H9 (cell line): ENCODE data around the gene ATP5MC2. TPM values are rescaled to one million over a fixed set of nuclear protein-coding genes. Genes with fewer than 3 reads are reported as not detected.

Experiments
- DNase-seq: peaks from one replicate; pipeline ENCODE4 v3.0.0-alpha.2; 2017
- H2AFZ ChIP-seq: one replicate; pipeline ENCODE4 v1.6.1; 2013; ENCODE audit warnings: mild to moderate bottlenecking, low read length, control low read depth, moderate library complexity
- H2AK5ac ChIP-seq: 2 replicates; pipeline ENCODE4 v1.6.1; 2013; ENCODE audit warnings: low read length, control low read depth, mixed read lengths; ENCODE audit not compliant: insufficient read length
- H2BK120ac ChIP-seq: one replicate; pipeline ENCODE4 v1.6.1; 2013; ENCODE audit warnings: low read depth, mild to moderate bottlenecking, low read length, control low read depth, inconsistent platforms; ENCODE audit not compliant: poor library complexity, severe bottlenecking
- H2BK12ac ChIP-seq: 2 replicates; pipeline ENCODE4 v1.6.1; 2013; ENCODE audit warnings: low read length, control low read depth, mixed read lengths, low read depth; ENCODE audit not compliant: insufficient read length
- H2BK15ac ChIP-seq: 2 replicates; pipeline ENCODE4 v1.6.1; 2013; ENCODE audit warnings: low read depth, low read length, control low read depth
- H2BK20ac ChIP-seq: one replicate; pipeline ENCODE4 v1.6.1; 2013; ENCODE audit warnings: low read depth, mild to moderate bottlenecking, low read length, control low read depth, inconsistent platforms; ENCODE audit not compliant: poor library complexity, severe bottlenecking
- H2BK5ac ChIP-seq: 2 replicates; pipeline ENCODE4 v1.6.1; 2013; ENCODE audit warnings: low read length, control low read depth, mixed read lengths; ENCODE audit not compliant: insufficient read length
- H3K14ac ChIP-seq: 2 replicates; pipeline ENCODE4 v1.6.1; 2013; ENCODE audit warnings: low read length, control low read depth; ENCODE audit not compliant: insufficient read depth
- H3K18ac ChIP-seq: 2 replicates; pipeline ENCODE4 v1.6.1; 2013; ENCODE audit warnings: low read depth, mild to moderate bottlenecking, mixed read lengths, low read length, control low read depth; ENCODE audit not compliant: insufficient read length
- H3K23ac ChIP-seq: 2 replicates; pipeline ENCODE4 v1.6.1; 2013; ENCODE audit warnings: low read length, control low read depth, mixed read lengths, low read depth; ENCODE audit not compliant: insufficient read length
- H3K23me2 ChIP-seq: 2 replicates; pipeline ENCODE4 v1.6.1; 2013; ENCODE audit warnings: low read depth, mild to moderate bottlenecking, mixed read lengths, low read length, control low read depth; ENCODE audit not compliant: insufficient read length, poor library complexity, severe bottlenecking
- H3K27ac ChIP-seq: 2 replicates; pipeline ENCODE4 v1.5.1; 2013; ENCODE audit warnings: low read length, control low read depth, mixed read lengths, low read depth; ENCODE audit not compliant: insufficient read length
- H3K27me3 ChIP-seq: 2 replicates; pipeline ENCODE4 v1.6.1; 2013; ENCODE audit warnings: low read length, control low read depth, inconsistent platforms; ENCODE audit not compliant: insufficient read depth
- H3K4ac ChIP-seq: 2 replicates; pipeline ENCODE4 v1.6.1; 2013; ENCODE audit warnings: low read depth, mild to moderate bottlenecking, control low read depth, inconsistent platforms, low read length, moderate library complexity
- H3K4me1 ChIP-seq: 2 replicates; pipeline ENCODE4 v1.6.1; 2013; ENCODE audit warnings: low read length, control low read depth, inconsistent platforms; ENCODE audit not compliant: insufficient read depth
- H3K4me2 ChIP-seq: 2 replicates; pipeline ENCODE4 v1.6.1; 2013; ENCODE audit warnings: low read length, control low read depth, mixed read lengths; ENCODE audit not compliant: insufficient read length, insufficient read depth
- H3K56ac ChIP-seq: 2 replicates; pipeline ENCODE4 v1.6.1; 2013; ENCODE audit warnings: low read depth, mild to moderate bottlenecking, mixed read lengths, low read length, control low read depth; ENCODE audit not compliant: insufficient read length
- H3K79me1 ChIP-seq: 2 replicates; pipeline ENCODE4 v1.6.1; 2013; ENCODE audit warnings: low read depth, mild to moderate bottlenecking, moderate library complexity, low read length, control low read depth, inconsistent platforms; ENCODE audit not compliant: insufficient read depth, poor library complexity, severe bottlenecking
- H3K79me2 ChIP-seq: 2 replicates; pipeline ENCODE4 v1.6.1; 2013; ENCODE audit warnings: low read length, control low read depth, inconsistent platforms; ENCODE audit not compliant: insufficient read depth
- H3K9ac ChIP-seq: 2 replicates; pipeline ENCODE4 v1.6.1; 2013; ENCODE audit warnings: low read length, control low read depth, mixed read lengths; ENCODE audit not compliant: insufficient read length; ENCODE audit errors: extremely low read depth
- H3K9me3 ChIP-seq: one replicate; pipeline ENCODE4 v1.6.1; 2013; ENCODE audit warnings: low read depth, low read length, inconsistent platforms; ENCODE audit not compliant: control insufficient read depth
- H3T11ph ChIP-seq: one replicate; pipeline ENCODE4 v1.6.1; 2013; ENCODE audit warnings: mild to moderate bottlenecking, low read length, control low read depth, inconsistent platforms
- H4K20me1 ChIP-seq: one replicate; pipeline ENCODE4 v1.6.1; 2013; ENCODE audit not compliant: control insufficient read depth, insufficient read length, insufficient read depth
- H4K5ac ChIP-seq: 2 replicates; pipeline ENCODE4 v1.6.1; 2013; ENCODE audit warnings: low read depth, mild to moderate bottlenecking, mixed read lengths, low read length, control low read depth; ENCODE audit not compliant: insufficient read length
- H4K8ac ChIP-seq: replicated peaks from 2 replicates; pipeline ENCODE4 v1.6.1; 2013; ENCODE audit warnings: low read length, control low read depth, mixed read lengths, low read depth; ENCODE audit not compliant: insufficient read length
- H4K91ac ChIP-seq: 2 replicates; pipeline ENCODE4 v1.6.1; 2013; ENCODE audit warnings: low read depth, mild to moderate bottlenecking, moderate library complexity, mixed read lengths, low read length, control low read depth; ENCODE audit not compliant: insufficient read length
- H3K27ac Mint-ChIP-seq, 3 experiments: 2 replicates in 2 of 3; 3 replicates in 1 of 3; pipeline ENCODE4 v1.8.0; 2020 to 2021; ENCODE audit warnings: mixed read lengths in 3 of 3, mild to moderate bottlenecking in 1 of 3, moderate library complexity in 1 of 3
- H3K27me3 Mint-ChIP-seq: 2 replicates; pipeline ENCODE4 v1.8.0; 2021; ENCODE audit warnings: low read depth, mild to moderate bottlenecking, moderate library complexity, mixed read lengths
- H3K36me3 Mint-ChIP-seq, 3 experiments: 2 replicates in 2 of 3; 3 replicates in 1 of 3; pipeline ENCODE4 v1.8.0; 2020 to 2021; ENCODE audit warnings: low read depth in 3 of 3, mixed read lengths in 3 of 3; ENCODE audit not compliant: insufficient read depth in 1 of 3
- H3K4me1 Mint-ChIP-seq, 2 experiments: 2 replicates each; pipeline ENCODE4 v1.8.0; 2020; ENCODE audit warnings: mixed read lengths in 2 of 2
- H3K4me3 Mint-ChIP-seq, 2 experiments: 2 replicates in 1 of 2; 3 replicates in 1 of 2; pipeline ENCODE4 v1.8.0; 2020 to 2021; ENCODE audit warnings: mild to moderate bottlenecking in 2 of 2, mixed read lengths in 2 of 2, moderate library complexity in 1 of 2
- H3K9me3 Mint-ChIP-seq, 2 experiments: 2 replicates in 1 of 2; 3 replicates in 1 of 2; pipeline ENCODE4 v1.8.0; 2020; ENCODE audit warnings: mild to moderate bottlenecking in 2 of 2, mixed read lengths in 2 of 2, moderate library complexity in 1 of 2
- WGBS: extraction: QIAGEN DNeasy Blood & Tissue Kit; methylation state at CpG from one replicate; pipeline ENCODE4 v1.1.7; 2013; ENCODE audit warnings: missing lambda C conversion rate, low lambda C conversion rate, mixed read lengths; ENCODE audit not compliant: insufficient read length; ENCODE audit errors: extremely low coverage; 5-methylcytosine and 5-hydroxymethylcytosine counted together
- total RNA-seq: library from RNA; stranded (reverse); gene quantifications from 2 replicates; pipeline ENCODE4 v1.2.1, GENCODE V29; 2021
- TF ChIP-seq, protein P1 (sequence below): fragments of 200-600 bp; sonication (generic); conservative IDR thresholded peaks from 3 replicates; pipeline ENCODE4 v1.8.0; 2021; ENCODE audit warnings: antibody characterized with exemption, mild to moderate bottlenecking

Gene ATP5MC2
- total RNA-seq, 1 experiment from 2014 or later, result 379 TPM

DNA sequence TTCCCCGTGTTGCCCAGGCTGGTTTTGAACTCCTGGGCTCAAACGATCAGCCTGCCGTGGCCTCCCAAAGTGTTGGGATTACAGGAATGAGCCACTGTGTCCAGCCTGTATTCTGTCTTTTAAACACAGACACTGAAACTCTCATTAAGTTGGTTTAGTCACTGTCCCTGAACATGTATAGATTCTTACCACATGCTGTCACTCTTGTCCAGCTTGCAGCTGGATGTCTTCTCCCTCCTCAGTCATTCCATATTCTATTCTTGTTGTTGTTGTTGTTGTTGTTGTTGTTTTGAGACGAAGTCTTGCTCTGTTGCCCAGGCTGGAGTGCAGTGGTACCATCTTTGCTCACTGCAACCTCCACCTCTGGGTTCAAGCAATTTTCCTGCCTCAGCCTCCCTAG is 12.3 kb upstream of the ATP5MC2 start:
- Mint-ChIP-seq H3K27me3 (peaks cover 3% of the 10 kb centered on the region), H3K9me3 (0 out of 5 replicates have a peak, but pooled peaks cover 0 to 2% of the 10 kb centered on the region in 2 experiments), H3K36me3 (no peaks in the 10 kb centered on the region), H3K27ac (0 out of 7 replicates have a peak overlapping the region, but pooled peaks of 1 of the 3 experiments have one; percentile 5), H3K4me3 (no peak overlapping the region), H3K4me1 (peaks cover 5 to 13% of the 10 kb centered on the region in 2 experiments)
- no peak overlapping the region for H2BK120ac ChIP-seq
- no CpG with 5 or more reads among the region's 4 CpGs for WGBS
- no peaks in the 10 kb centered on the region for H3K79me1 ChIP-seq
- H3K79me2 ChIP-seq, result no peaks in the 10 kb centered on the region
- TF ChIP-seq, protein P1, sequence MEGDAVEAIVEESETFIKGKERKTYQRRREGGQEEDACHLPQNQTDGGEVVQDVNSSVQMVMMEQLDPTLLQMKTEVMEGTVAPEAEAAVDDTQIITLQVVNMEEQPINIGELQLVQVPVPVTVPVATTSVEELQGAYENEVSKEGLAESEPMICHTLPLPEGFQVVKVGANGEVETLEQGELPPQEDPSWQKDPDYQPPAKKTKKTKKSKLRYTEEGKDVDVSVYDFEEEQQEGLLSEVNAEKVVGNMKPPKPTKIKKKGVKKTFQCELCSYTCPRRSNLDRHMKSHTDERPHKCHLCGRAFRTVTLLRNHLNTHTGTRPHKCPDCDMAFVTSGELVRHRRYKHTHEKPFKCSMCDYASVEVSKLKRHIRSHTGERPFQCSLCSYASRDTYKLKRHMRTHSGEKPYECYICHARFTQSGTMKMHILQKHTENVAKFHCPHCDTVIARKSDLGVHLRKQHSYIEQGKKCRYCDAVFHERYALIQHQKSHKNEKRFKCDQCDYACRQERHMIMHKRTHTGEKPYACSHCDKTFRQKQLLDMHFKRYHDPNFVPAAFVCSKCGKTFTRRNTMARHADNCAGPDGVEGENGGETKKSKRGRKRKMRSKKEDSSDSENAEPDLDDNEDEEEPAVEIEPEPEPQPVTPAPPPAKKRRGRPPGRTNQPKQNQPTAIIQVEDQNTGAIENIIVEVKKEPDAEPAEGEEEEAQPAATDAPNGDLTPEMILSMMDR, result no peak
- H3K4me2 ChIP-seq, result no peak overlapping the region
- no peaks in the 10 kb centered on the region for H3K4me1 ChIP-seq
- H4K91ac ChIP-seq, result no peak overlapping the region
- H3K18ac ChIP-seq, result no peak overlapping the region
- H3K56ac ChIP-seq, result no peak overlapping the region
- no peak overlapping the region for H3T11ph ChIP-seq
- no peak overlapping the region for H2AK5ac ChIP-seq
- no peak overlapping the region for H4K8ac ChIP-seq
- H3K23me2 ChIP-seq, result no peaks in the 10 kb centered on the region
- no peak overlapping the region for H3K14ac ChIP-seq
- no peak overlapping the region for H4K5ac ChIP-seq
- H2BK5ac ChIP-seq, result no peak overlapping the region
- no peaks in the 10 kb centered on the region for H3K27me3 ChIP-seq
- H4K20me1 ChIP-seq, result no peaks in the 10 kb centered on the region
- H2BK12ac ChIP-seq, result no peak overlapping the region
- H2BK15ac ChIP-seq, result no peak overlapping the region
- no peak for DNase-seq
- no peak overlapping the region for H3K9ac ChIP-seq
- H3K9me3 ChIP-seq, result no peaks in the 10 kb centered on the region
- no peak overlapping the region for H2AFZ ChIP-seq
- no peak overlapping the region for H2BK20ac ChIP-seq
- H3K27ac ChIP-seq, result no peak overlapping the region
- no peak overlapping the region for H3K4ac ChIP-seq
- H3K23ac ChIP-seq, result no peak overlapping the region
